Hepatocyte (in vitro differentiated cells): ENCODE data around the gene MDP1. TPM values are rescaled to one million over a fixed set of nuclear protein-coding genes. Genes with fewer than 3 reads are reported as not detected.

Source experiments
- DNase-seq: peaks from one replicate; pipeline ENCODE4 v3.0.0-alpha.2; 2016; ENCODE audit warnings: low spot score
- H2AFZ ChIP-seq: fragments of 200-600 bp; sonication (generic); 2 replicates; pipeline ENCODE4 v1.6.0; 2016; ENCODE audit warnings: antibody characterized with exemption, mild to moderate bottlenecking
- H3K27ac ChIP-seq: fragments of 200-600 bp; sonication (generic); 2 replicates; pipeline ENCODE4 v1.5.1; 2016; ENCODE audit warnings: mild to moderate bottlenecking
- H3K27me3 ChIP-seq: fragments of 200-600 bp; sonication (generic); 2 replicates; pipeline ENCODE4 v1.6.1; 2016
- H3K36me3 ChIP-seq: fragments of 200-600 bp; sonication (generic); replicated peaks from 2 replicates; pipeline ENCODE4 v1.5.1; 2016; ENCODE audit warnings: low read depth; ENCODE audit not compliant: insufficient read depth
- H3K4me1 ChIP-seq: fragments of 200-600 bp; sonication (generic); 2 replicates; pipeline ENCODE4 v1.5.1; 2016; ENCODE audit warnings: mild to moderate bottlenecking, moderate library complexity; ENCODE audit not compliant: insufficient read depth
- H3K4me2 ChIP-seq: fragments of 200-600 bp; sonication (generic); 2 replicates; pipeline ENCODE4 v1.6.0; 2016
- H3K4me3 ChIP-seq: fragments of 200-600 bp; sonication (generic); 2 replicates; pipeline ENCODE4 v1.5.1; 2016; ENCODE audit warnings: mild to moderate bottlenecking
- H3K79me2 ChIP-seq: fragments of 200-600 bp; sonication (generic); 2 replicates; pipeline ENCODE4 v1.6.0; 2017; ENCODE audit warnings: mild to moderate bottlenecking
- H3K9me2 ChIP-seq: fragments of 200-600 bp; sonication (generic); replicated peaks from 2 replicates; pipeline ENCODE4 v1.6.0; 2017; ENCODE audit warnings: mild to moderate bottlenecking; ENCODE audit not compliant: insufficient read depth
- H3K9me3 ChIP-seq: fragments of 200-600 bp; sonication (generic); 2 replicates; pipeline ENCODE4 v1.5.1; 2016; ENCODE audit warnings: low read depth, mild to moderate bottlenecking
- H4K20me1 ChIP-seq: fragments of 200-600 bp; sonication (generic); 2 replicates; pipeline ENCODE4 v1.6.0; 2016; ENCODE audit warnings: mild to moderate bottlenecking; ENCODE audit not compliant: insufficient read depth, poor library complexity, severe bottlenecking
- CTCF ChIP-seq: fragments of 200-600 bp; sonication (generic); IDR thresholded peaks from 2 replicates; pipeline ENCODE4 v1.5.1; 2016; ENCODE audit warnings: antibody characterized with exemption, mild to moderate bottlenecking; ENCODE audit not compliant: poor library complexity
- EZH2 ChIP-seq: fragments of 200-600 bp; sonication (generic); IDR thresholded peaks from 2 replicates; pipeline ENCODE4 v1.6.1; 2016; ENCODE audit warnings: antibody characterized with exemption, mild to moderate bottlenecking, borderline replicate concordance
- EZH2phosphoT487 ChIP-seq: fragments of 200-600 bp; sonication (generic); IDR thresholded peaks from one replicate; pipeline ENCODE4 v1.6.1; 2018; ENCODE audit warnings: antibody characterized with exemption, mild to moderate bottlenecking, low read depth, moderate library complexity; ENCODE audit not compliant: unreplicated experiment, severe bottlenecking
- WGBS: methylation state at CpG from one replicate; pipeline ENCODE4 v1.1.6; 2016; ENCODE audit warnings: low lambda C conversion rate; ENCODE audit errors: missing lambda C conversion rate; 5-methylcytosine and 5-hydroxymethylcytosine counted together
- polyA plus RNA-seq: library from polyadenylated mRNA; unstranded; fragments of >200 nt; fragmentation: Nextera tagmentation; extraction: Ambion mirVana; gene quantifications from 2 replicates; pipeline ENCODE4 v1.2.1, GENCODE V29; 2016
- total RNA-seq: library from RNA; depleted of rRNA; stranded (reverse); fragments of >200 nt; gene quantifications from 2 replicates; pipeline ENCODE4 v1.2.3, GENCODE V29; 2014

The MDP1 gene
- total and polyA plus RNA-seq, 2 experiments from 2014 or later: 8.0 to 16.1 TPM

GRCh38 chr14:24179294-24179960, 36.4 kb downstream of the MDP1 start:
- Histone ChIP-seq H4K20me1 (no peaks in the 10 kb centered on the region), H3K4me3 (no peak overlapping the region), H3K27me3 (no peaks in the 10 kb centered on the region), H3K79me2 (peaks cover 5% of the 10 kb centered on the region), H3K9me2 (no peaks in the 10 kb centered on the region), H3K36me3 (peaks cover 2% of the 10 kb centered on the region), H3K9me3 (no peaks in the 10 kb centered on the region), H2AFZ (no peak overlapping the region), H3K4me1 (no peaks in the 10 kb centered on the region), H3K27ac (peak overlapping the region; percentile 87), H3K4me2 (no peak overlapping the region)
- TF ChIP-seq EZH2 (no peak), EZH2phosphoT487 (no peak), CTCF (no peak)
- DNase-seq: no peak
- WGBS: 98% methylated on average over 14 of the region's 14 CpGs

- H3K4me2 ChIP-seq: no peak overlapping the region
- DNase-seq: no peak
- H3K4me3 ChIP-seq: no peak overlapping the region
- H3K9me2 ChIP-seq: no peaks in the 10 kb centered on the region
- peaks cover 12% of the 10 kb centered on the region for H3K79me2 ChIP-seq
- H3K36me3 ChIP-seq: peaks cover 2% of the 10 kb centered on the region
- H3K9me3 ChIP-seq: no peaks in the 10 kb centered on the region
- 89% methylated on average over 12 of the region's 12 CpGs for WGBS
- H3K27ac ChIP-seq: peak overlapping the region; percentile 87
- TF ChIP-seq EZH2phosphoT487: no peak
- no peak for TF ChIP-seq EZH2
- no peak for TF ChIP-seq CTCF
- H2AFZ ChIP-seq: no peak overlapping the region
- no peaks in the 10 kb centered on the region for H3K4me1 ChIP-seq
- H3K27me3 ChIP-seq: no peaks in the 10 kb centered on the region
- no peaks in the 10 kb centered on the region for H4K20me1 ChIP-seq
These were observed 37.3 kb downstream of the MDP1 start for GRCh38 chr14:24178399-24179178.

- Histone ChIP-seq H3K9me3 (no peaks in the 10 kb centered on the region), H3K27ac (no peak overlapping the region), H3K4me3 (no peak overlapping the region), H3K79me2 (peaks cover 19% of the 10 kb centered on the region), H3K4me1 (peaks cover 3% of the 10 kb centered on the region), H3K27me3 (no peaks in the 10 kb centered on the region), H3K4me2 (no peak overlapping the region), H2AFZ (no peak overlapping the region), H4K20me1 (no peaks in the 10 kb centered on the region), H3K9me2 (no peaks in the 10 kb centered on the region), H3K36me3 (peaks cover 2% of the 10 kb centered on the region)
- DNase-seq: no peak
- WGBS: 92% methylated on average over 7 of the region's 14 CpGs
- TF ChIP-seq EZH2: no peak
- no peak for TF ChIP-seq CTCF
- TF ChIP-seq EZH2phosphoT487: no peak
These were observed 38.0 kb downstream of the MDP1 start for GRCh38 chr14:24177891-24178290.
